GM12891 (cell line): ENCODE measurements around the gene HSD17B13.

ENCODE experiments used
- PAX5 ChIP-seq: IDR thresholded peaks from 2 replicates; pipeline ENCODE4 v1.6.1; 2011; ENCODE audit warnings: low read length, moderate library complexity, mild to moderate bottlenecking; ENCODE audit not compliant: insufficient read depth, severe bottlenecking
- POLR2A ChIP-seq: IDR thresholded peaks from 2 replicates; pipeline ENCODE4 v1.6.1; 2011; ENCODE audit warnings: low read depth, low read length, control low read depth
- POLR2AphosphoS5 ChIP-seq: IDR thresholded peaks from 2 replicates; pipeline ENCODE4 v1.6.1; 2011; ENCODE audit warnings: low read depth, low read length, control low read depth
- POU2F2 ChIP-seq: IDR thresholded peaks from 2 replicates; pipeline ENCODE4 v1.6.1; 2011; ENCODE audit warnings: low read depth, mild to moderate bottlenecking, control low read depth, low read length, moderate library complexity
- SPI1 ChIP-seq: IDR thresholded peaks from 2 replicates; pipeline ENCODE4 v1.6.1; 2011; ENCODE audit warnings: low read depth, low read length, control low read depth
- TAF1 ChIP-seq: IDR thresholded peaks from 2 replicates; pipeline ENCODE4 v1.6.1; 2011; ENCODE audit warnings: low read depth, low read length, control low read depth

DNA sequence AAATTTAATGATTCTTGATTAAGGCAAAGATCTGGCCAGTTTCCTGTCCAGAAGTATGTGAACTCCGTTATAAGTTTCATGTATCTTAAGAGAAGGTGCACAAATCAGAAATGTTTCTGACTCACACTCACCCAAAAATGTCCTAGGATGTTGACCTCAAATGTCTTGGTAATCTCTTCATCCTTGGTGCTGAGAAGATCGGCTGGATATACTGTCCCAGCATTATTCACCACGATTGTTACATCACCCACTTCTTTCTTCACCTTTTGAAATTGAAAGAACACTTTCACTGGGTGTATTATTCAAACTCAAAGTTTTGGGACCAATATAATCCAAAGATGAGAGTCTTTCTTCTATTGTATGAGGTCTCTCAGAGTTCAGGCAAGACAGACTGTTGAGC lies 5.7 kb downstream of the HSD17B13 start:
- TF ChIP-seq POLR2A (no peak), TAF1 (no peak), SPI1 (no peak), POLR2AphosphoS5 (no peak), POU2F2 (no peak), PAX5 (no peak)
